ENCODE data around the gene ASCL2.

Gene ASCL2, protein sequence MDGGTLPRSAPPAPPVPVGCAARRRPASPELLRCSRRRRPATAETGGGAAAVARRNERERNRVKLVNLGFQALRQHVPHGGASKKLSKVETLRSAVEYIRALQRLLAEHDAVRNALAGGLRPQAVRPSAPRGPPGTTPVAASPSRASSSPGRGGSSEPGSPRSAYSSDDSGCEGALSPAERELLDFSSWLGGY

DNA sequence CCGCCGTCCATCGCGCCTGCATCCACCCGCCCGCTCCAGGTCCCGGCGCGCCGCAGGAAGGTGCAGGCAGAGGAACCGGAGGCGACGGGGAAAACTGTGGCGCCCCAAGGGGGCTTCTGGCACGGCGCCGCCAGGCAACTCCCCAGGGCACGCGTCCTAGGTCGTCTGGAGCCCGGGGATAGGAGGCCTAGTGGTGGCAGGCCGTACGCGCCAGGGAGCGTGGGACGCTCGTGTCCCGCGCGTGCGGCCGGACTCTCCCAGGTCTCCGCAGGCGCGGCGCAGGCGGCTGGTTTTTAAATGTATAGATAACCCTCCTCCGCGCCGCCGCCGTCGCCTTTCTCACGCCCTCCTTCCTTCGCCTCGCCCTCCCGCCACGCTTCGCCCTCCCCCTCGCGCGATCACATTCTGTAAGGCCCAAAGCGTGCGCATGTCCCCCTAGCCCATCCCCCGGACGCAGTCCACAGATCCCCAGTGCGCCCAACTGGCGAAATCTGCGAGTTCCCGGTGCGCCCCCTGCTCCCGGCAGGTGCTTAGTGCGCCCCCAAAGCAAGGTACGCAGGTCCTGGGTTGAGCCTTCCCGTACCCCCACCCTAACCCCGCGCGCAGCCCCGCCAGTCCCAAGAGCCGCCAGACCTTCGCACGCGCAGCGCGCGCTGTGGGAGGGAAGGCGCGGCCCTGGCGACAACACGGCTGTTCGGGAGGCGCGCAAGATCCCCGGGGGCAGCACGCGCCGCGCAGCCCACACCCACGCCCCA is at the start of gene ASCL2:
ASCL2 (minus strand) TSS at position 267 of the 755 bp plus-strand sequence; CDS start at position 11, 256 bp downstream.
- no peak for DNase-seq

DNA sequence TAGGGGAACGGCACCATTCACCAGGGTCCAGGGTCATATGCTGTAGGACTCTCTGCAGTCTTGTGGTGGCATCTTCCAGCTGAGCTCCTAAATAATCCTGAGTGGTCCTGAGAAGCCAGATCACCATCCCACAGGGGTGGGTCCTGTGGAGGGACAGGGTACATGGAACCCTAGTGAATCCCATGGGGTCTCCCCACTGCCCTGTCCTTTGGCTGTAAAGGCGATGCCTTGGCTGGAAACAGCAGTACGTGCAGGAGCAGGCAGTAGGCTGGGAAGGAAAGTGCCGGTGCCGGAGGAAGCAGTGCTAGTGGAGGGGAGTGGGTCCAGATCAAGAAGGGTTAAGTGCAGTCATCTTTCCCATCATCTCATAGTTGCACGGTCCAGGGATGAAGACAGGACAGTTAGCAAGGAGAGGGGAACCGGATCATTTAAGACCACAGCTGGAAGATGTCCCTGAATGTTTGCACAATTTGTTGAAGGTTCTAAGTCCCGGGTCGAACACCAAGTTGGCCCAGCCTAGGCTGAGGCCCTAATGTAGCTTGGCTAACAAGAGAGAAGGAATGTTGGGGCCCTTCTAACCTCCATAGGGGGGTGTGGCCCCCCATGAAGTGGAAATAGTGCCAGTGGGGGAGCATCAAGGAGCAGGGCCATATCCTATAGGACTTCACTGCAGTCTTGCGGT is 49.5 kb upstream of the ASCL2 start:
- DNase-seq = no peak

DNA sequence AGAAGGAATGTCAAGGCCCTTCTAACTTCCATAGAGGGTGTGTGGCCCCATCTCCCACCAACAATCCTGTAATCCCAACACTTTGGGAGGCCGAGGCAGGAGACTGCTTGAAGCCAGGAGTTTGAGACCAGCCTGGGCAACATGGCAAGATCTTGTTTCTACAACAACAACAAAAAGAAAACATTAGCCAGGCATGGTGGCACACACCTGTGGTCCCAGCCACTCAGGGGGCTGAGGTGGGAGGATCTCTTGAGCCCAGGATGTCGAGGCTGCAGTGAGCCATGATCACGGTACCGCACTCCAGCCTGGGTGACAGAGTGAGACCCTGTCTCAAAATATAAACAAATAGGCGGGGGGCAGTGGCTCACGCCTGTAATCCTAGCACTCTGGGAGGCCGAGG is 48.3 kb upstream of the ASCL2 start:
- no peak for DNase-seq

DNA sequence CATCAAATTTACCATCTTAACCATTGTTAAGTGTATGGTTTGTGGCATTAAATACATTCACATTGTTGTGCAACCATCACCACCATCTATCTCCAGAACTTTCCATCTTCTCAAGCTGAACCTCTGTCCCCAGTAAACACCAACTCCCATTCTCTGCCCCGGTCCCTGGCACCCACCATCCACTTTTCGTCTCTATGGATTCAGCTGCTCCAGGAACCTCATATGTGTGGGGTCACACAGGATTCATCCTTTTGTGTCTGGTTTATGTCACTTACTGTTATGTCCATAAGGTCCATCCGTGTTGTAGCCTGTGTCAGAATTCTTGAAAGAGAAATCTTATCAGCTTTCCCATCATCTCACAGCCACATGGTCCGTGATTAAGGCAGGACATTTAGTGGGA is 47.7 kb upstream of the ASCL2 start:
- DNase-seq = no peak

DNA sequence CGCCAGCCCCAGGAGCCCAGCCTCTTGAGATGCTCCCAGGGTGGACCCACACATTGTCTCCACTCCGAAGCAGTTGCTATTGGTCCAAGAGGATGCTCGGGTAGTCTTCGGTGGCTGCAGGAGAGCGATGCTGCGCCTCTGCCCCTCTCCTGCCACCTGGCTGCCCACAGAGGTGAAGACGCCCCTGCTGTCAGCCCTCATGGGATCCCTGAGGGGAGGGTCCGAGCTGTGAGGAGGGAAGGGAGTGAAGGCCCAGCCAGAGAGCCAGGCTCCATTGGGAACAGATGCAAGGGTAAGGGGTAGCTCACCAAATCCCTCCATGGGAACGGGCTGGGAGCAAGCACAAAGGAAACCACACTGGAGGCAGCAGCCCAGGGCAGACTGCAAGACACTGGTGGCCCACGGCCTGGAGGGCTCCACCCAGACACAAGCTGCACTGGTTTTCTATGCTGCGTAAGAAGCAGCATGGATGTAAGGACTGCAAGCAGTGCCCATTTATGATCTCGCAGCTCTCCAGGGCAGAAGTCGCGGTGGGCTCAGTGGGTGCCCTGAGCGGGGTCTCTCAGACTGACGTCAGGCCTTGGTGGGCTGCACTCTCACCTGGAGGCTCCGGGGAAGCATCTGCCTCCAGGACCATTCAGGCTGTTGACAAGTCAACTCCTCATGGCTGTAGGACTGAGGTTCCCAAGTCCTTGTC is 47.1 kb upstream of the ASCL2 start:
- no peak for DNase-seq

DNA sequence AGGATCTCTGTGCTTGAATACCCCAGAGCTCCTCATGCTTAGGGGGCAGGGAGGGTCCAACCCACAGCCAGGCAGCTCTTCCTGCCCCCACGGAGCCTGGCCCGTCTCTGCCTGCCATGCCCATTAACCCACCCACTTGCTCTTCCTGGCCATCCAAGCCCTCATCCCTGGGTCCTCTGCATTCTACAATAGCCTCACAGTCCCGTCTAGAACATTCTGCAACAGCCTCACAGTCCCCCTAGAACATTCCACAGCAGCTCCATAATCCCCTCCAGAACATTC is 46.5 kb upstream of the ASCL2 start:
- DNase-seq = no peak

DNA sequence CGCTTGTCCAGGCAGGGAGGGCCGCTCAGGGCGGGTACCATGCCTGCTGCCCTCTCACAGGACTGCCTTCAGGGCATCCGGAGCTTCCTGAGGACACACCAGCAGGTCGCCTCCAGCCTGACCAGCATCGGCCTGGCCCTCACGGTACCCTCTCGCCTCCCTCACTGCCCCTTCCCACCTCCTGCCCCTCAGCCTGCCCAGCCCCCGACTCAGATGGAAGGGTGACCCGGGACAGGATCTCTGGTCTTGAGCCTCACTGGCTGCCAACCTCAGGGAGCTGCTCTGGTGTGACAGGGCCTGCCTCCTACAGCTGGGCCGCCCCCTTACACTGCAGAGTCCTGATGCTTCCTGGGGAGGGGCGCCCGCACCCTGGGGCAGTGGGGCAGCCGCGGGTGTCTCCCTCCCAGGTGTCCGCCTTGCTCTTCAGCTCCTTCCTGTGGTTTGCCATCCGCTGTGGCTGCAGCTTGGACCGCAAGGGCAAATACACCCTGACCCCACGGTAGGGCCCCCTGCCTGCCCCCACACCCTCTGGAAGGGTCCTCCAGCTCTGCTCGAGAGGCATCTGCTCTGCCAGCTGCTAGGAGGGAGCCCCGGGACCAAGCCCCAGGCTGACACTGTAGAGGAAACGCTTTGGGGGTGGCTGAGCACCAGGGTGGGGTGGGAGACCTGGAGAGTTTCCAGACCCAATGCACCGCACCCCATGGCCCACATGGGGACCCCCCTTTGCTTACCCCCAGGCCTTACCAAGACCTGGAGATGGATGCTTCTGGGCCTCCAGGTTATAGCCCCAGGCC is 46.0 kb upstream of the ASCL2 start:
- no peak for DNase-seq

DNA sequence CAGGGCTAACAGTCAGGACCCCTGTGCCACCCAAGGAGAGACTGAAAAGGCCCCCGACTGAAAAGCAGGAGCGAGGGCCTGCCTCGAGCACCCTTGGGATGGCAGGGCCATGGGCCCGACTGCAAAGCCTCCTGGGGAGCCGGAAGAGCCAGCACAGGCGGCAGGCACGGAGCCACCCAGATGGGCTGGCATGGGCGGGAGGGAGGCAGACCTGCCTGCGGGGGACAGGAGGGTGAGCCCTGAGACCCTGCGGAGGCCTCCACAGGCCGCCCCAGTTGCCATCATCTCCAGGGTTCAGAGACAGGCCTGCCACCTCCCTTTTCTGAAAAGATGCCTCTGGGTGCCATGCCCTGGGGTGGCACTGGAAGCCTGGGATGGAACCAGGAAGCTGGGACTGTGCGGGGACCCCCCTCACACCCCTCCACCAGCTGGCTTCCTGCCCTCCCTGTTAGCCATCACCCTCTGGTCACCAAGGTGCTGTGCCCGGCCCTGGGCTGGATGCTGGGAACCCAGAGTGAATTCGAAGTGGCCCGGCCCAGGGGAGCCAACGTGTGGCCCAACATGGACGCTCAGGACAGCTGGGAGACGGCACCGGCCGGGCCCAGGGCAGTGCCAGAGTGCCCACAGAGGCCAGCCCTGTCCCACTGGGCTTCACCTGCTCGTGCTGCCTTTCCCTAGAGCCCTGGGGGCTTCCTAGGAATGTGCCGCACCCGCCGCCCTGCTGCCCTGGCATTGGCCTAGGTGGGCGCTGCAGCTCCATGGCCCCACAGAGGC is 45.2 kb upstream of the ASCL2 start:
- DNase-seq = no peak

DNA sequence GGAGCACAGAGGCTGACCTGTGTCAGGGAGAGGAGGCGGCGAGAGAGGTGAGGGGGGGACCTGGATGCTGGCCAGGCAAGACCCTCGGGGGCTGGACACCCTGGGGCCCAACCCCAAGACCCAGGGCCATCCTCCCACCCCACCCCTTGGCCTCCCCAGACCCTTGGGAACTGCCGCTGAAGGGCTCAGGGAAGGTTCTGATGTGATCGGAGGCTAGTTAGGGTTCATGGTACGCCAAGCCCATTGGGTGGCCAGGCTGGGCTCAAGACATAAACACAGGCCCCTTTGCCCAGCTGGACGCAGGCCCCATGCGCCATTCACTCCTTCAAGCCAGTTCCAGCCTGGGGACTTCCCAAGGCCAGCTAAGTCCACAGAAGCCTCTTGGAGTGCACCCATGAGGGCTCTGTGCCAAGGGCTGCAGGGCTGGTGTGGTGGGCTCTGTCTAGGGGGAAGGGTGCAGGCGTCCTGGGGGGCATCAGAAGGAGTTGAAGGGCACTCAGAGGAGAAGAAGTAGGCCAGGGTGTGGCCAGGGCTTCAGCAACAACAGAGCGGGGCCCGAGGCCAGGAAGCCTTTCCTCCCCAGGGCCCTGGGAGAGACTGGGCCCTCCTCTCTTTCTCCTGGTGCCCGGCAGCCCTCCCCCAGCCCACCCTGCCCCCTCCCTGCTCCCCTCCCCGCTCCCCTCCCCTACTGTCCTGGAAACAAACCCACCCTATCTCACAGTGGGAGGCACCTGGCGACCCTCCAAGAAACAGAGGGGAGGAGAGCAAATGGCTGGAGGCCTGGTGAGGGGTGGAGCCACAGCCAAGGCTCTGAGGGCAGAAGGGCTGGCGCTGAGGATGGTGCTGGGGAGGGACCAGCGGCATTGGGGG is 44.4 kb upstream of the ASCL2 start:
- DNase-seq = no peak

DNA sequence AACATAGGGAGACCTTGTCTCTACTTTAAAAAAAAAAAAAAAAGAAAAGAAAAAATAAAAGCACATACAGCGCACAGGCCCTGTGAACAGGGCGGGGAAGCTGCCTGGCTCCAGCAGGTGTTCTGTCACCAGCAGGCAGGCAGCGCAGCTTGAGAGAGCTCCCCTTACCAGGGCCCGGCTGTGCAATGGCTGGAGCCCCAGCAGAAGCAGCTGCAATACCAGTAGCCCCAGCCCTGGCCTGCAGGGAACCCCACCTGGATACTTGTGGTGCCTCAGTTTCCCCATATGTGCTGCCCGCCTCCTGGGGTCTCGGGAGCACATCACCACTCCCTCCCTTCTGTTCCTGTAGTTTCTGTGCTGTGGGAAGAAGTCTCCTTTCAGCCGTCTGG is 43.7 kb upstream of the ASCL2 start:
- DNase-seq = no peak

DNA sequence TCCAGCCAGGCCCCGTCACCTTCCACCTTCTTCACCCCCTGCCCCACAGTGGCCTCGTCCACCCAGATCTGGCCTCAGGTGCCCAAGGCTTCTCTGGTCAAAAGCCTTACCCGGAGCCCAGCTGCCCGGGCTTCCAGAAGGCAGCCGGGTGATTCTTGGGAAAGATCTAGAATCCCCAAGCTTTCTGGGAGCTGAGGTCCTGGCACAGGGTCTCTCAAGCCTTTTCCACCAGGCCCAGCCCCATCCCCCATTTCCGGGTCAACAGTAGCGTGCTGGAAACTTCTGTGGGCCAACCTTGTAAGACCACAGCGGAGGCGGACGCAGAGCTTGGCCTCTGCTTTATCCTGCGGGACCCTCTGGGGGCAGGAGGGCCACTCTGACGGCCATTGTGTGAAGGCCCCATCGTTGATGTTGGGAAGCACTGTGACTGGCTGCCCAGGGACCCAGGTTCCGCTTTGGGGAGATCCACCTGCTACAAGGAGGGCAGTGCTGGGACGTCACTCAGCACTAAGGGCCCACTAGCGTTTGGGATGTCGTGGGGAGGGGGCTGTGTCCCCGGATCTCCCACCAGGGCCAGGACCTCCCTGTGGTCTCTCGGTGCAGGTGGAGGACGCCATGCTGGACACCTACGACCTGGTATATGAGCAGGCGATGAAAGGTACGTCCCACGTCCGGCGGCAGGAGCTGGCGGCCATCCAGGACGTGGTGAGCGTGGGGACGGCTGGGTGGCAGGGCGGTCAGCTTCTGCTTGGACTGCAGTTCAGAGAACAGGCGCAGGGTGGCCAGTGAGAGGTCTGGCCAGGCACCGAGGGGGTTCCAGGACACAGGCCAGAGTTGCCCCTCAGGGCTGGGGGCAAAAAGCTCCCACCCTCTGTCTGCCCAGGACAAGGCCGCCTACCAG is 42.9 kb upstream of the ASCL2 start:
- no peak for DNase-seq

DNA sequence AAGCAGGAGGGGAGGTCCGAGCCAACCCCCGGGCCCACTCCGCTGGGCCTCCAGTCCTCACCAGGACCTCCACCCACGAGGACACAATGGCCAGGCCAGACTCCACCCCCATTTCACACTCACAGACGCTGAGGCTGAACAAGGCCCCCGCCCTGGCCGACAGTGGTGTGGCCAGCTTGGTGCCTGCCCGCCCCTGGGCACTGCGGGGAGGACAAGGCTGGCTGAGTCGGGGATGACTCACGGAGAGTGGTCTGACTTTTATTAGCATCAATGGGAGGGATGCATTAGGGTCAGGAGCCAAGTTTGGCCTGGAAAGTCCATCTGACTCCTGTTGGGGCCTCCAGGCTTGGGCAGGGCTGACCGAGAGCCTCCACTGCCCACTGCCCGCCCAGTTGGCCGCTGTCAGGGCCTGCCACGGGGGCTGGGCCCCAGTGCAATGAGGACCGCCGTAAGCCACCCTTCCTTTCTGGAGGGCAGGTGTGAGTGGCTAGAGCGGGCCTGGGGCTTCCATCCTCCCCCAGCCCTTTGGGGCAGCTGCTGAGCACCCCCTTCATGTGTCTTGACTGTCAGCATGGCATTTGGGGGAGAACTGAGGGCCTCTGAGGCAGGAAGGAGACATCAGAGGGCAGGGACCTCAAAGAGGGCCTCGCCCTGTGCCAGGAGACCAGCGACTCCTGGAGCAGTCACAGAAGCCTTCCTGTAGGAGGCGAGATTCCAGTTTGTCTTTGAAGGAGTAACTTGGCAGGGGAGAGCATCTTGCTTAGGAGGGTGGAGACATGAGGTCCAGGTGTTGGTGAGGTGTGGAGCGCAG is 42.0 kb upstream of the ASCL2 start:
- DNase-seq = no peak

DNA sequence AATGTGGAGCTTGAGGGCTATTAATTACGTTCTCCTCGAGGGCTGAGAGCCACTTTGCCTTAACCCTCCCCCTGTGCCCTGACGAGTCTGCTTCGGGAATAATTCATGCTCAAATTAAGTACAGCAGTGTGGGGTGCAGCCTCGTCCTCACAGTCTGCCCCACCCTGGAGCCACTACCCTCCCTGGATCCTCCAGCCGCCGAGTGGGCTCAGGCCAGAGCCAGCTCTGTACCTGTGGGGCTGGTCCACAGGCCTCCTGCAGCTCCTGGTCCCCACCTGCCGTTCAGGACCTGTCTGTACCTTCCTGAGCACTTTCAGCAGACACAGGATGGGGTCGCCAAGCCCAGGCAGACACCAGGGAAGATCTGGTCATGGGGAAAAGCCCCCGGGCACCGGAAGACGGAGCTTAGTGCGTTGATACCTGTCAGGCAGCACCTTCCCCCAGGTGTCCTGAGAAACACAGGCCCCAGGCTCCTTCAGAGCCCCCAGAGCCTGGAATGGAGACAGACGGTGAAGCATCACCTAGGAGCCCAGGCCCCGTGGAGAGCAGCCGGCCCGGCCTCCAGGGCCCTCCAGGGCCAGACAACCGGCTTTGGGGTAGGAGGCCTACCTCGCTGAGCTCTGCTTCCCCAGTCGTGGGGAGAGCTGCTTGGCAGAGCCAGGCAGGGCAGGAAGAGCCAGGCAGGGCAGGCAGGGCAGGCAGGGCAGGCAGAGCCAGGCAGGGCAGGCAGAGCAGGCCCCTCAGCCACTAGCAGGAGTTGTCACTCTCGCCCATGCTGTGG is 41.2 kb upstream of the ASCL2 start:
- DNase-seq = no peak

DNA sequence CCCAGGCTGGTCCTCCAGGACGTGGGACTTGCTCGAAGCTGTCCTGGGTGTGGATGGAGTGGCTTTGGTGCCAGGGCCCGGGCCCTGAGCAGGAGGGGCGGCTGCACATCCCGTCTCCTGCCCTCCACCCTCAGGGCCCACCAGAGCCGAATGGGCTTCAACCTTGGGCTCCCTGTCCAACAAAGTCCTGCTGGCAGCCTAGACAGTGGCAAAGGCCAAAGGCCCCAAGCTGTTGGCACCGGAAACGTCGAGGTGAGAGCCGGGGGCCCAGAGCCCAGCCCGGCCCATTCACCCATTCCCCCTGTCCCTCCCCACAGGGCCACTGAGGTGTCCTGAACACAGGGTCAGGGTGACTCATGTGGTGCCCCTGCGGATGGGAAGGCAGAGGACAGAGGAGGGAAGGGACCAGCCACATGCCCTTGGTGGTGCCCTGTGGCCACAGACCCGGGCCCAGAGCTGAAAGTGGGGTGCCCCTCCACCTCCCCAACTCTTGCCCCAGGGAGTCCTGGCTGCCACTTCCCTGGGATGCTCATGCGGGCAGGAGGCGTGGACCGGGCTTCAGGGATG is 40.5 kb upstream of the ASCL2 start:
- no peak for DNase-seq

DNA sequence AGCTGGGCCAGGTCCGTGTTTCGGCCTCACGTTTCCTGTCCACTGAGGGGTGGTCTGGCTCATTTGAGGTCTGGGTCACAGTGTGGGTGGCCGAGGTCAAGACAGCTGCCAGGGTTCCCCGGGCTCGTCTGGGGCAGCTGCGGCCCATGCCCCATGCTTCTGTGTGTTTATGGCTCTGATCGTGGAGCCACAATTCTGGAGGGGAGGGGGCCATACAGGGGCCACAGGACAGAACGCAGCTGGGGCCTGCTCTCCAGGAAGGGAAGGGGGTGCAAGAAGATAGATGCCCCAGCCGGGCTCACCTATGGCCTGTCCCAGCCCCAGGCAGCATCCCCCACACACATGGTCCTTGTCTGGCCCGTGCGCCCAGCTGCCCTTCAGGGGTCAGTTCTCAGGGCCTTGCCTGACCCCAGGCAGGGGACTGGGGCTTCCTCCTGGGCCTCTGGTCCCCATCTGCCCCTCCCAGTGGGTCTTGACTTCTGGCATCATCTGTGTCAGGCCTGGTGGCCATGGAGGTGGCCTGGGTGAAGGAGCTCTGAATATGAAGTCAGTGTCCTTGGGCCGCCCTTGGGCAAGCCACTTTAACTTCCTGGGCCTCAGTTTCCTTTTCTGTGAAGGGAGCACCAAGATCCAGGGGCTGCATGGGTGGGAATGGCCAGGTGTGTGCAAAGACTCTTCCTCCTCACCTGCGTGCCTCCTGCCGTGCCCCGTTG is 39.8 kb upstream of the ASCL2 start:
- DNase-seq = no peak

DNA sequence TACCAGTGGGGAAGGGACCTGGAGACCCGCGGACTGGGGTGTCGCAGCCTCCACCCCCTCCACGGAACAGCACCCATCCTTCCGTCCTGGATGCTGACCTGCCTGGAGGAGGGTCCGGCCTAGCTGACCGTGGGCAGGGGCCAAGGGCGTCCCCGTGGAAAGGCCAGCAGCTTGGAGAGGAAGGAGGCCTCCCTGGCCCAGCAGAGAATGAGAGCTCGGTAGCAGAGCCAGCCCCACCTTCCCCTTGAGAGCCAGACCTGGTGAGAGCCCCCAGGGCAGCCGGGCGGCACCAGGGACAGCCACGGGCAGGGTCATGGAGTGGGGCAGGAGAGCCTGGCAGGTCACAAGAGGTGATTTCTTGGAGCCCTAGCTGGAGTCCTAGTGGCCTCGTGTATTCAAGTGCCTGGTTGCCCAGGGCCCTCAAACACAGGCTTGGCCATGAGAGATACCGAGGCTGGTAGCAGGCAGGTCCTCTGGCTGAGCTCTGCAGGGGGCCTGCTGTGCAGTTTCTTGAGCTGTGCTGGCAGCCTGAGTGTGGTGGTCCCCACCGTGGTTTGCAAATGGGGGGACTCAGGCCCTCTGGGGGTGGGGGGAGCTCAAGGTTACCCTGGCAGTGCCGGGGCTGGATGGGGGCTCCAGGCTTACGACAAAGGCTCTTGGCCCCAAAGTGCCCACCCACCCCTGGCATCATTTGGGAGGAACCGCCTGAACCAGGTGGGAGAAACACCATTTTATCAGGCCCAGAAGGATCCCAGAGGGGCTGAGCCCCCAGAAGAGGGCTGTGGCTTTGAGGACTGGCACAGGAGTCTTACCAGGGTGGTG is 39.1 kb upstream of the ASCL2 start:
- no peak for DNase-seq
